ENCODE data around the gene CYP1B1.

DNA sequence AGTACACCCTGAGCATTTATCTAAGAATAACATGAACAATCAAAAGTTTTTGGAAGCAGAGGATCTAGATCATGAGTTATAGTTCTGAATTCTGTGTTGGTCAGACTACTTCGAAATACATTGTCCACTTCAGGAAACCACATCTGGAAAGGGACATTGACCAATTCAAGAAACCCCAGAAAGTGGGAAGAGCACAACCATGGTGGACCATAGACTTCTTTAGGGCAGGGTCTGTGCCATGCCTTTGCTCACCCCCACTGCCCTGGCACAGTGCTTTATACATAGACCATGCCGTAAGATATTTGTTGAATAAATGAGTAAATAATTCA, 44.3 kb upstream of the CYP1B1 start:
- TF ChIP-seq, protein P1, sequence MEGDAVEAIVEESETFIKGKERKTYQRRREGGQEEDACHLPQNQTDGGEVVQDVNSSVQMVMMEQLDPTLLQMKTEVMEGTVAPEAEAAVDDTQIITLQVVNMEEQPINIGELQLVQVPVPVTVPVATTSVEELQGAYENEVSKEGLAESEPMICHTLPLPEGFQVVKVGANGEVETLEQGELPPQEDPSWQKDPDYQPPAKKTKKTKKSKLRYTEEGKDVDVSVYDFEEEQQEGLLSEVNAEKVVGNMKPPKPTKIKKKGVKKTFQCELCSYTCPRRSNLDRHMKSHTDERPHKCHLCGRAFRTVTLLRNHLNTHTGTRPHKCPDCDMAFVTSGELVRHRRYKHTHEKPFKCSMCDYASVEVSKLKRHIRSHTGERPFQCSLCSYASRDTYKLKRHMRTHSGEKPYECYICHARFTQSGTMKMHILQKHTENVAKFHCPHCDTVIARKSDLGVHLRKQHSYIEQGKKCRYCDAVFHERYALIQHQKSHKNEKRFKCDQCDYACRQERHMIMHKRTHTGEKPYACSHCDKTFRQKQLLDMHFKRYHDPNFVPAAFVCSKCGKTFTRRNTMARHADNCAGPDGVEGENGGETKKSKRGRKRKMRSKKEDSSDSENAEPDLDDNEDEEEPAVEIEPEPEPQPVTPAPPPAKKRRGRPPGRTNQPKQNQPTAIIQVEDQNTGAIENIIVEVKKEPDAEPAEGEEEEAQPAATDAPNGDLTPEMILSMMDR (IDR thresholded peaks at IDR 0.05): no peak
- TF ChIP-seq POLR2A (IDR thresholded peaks at IDR 0.05) (no peak), EP300 (IDR thresholded peaks at IDR 0.05) (no peak)

All from sigmoid colon (tissue), 4 donors.